ENCODE measurements around the gene ZFHX2.
A peak's percentile ranks its signal among the peaks of the same experiment; 100 is the strongest.

DNA sequence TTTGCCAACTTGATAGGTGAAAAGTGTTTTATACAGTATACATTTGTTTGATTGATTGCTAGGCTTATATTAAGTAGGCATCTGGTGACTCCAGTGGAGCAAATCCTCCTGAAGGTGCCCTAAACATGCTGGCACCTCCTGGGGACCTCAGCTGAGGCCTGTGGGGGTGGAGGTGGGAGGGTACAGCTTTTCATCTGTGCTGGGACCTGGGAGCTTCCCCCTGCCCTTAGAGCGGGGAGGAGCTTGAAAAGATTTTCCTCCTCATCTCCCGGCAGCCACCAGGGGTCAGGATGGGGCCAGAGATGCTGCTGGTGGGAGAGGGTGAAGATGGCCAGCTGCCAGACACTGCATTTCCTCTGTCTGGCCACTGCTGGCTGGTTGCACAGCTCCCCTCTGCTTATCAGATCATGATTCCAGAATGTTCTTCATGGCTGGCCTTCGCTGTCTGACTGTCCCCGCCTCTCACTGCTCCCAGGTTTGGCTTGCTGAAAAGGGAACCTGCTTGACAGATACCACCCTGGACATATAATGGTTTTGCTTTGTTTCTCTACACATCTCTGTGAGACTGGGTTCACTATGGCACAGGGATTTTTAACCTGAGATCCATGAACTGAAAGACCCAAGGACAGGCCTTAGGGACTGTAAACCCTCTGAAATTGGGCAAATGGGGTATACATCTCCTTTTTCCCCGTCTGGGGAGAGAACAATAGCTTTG is 37.5 kb upstream of the ZFHX2 start:
- TF ChIP-seq, protein P1, sequence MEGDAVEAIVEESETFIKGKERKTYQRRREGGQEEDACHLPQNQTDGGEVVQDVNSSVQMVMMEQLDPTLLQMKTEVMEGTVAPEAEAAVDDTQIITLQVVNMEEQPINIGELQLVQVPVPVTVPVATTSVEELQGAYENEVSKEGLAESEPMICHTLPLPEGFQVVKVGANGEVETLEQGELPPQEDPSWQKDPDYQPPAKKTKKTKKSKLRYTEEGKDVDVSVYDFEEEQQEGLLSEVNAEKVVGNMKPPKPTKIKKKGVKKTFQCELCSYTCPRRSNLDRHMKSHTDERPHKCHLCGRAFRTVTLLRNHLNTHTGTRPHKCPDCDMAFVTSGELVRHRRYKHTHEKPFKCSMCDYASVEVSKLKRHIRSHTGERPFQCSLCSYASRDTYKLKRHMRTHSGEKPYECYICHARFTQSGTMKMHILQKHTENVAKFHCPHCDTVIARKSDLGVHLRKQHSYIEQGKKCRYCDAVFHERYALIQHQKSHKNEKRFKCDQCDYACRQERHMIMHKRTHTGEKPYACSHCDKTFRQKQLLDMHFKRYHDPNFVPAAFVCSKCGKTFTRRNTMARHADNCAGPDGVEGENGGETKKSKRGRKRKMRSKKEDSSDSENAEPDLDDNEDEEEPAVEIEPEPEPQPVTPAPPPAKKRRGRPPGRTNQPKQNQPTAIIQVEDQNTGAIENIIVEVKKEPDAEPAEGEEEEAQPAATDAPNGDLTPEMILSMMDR (IDR thresholded peaks at IDR 0.05; ENCODE audit: low read length): peak; percentile 62
- TF ChIP-seq EZH2 (optimal IDR thresholded peaks at IDR 0.05; ENCODE audit: low read depth, low read length): no peak

Measured in MM.1S (cell line).